ENCODE results near the gene LCA5. TPM values are rescaled to one million over a fixed set of nuclear protein-coding genes. Genes with fewer than 3 reads are reported as not detected.

Gene LCA5
- total RNA-seq, 6 donors from 2014 or later, result 2.9 to 16.6 (median 5.1) TPM

- DNase-seq (no peak), ATAC-seq (ENCODE audit: low FRiP score in 2 of 2) (no peak)
- no peak overlapping the region for H3K27ac ChIP-seq
- TF ChIP-seq EP300 (IDR thresholded peaks at IDR 0.05) (no peak), CTCF (IDR thresholded peaks at IDR 0.05) (no peak), POLR2A (IDR thresholded peaks at IDR 0.05) (no peak)
- H3K4me1 ChIP-seq, result no peaks in the 10 kb centered on the region
- H3K27me3 ChIP-seq, result no peaks in the 10 kb centered on the region
- no peaks in the 10 kb centered on the region for H3K9me3 ChIP-seq
- WGBS, 2 donors, result 72 to 74% methylated on average over 2 of the region's 2 CpGs
- H3K4me3 ChIP-seq, result no peak overlapping the region
- H3K36me3 ChIP-seq, result no peaks in the 10 kb centered on the region
These were observed 27.4 kb upstream of the LCA5 start for GRCh38 chr6:79564636-79565035.

DNA sequence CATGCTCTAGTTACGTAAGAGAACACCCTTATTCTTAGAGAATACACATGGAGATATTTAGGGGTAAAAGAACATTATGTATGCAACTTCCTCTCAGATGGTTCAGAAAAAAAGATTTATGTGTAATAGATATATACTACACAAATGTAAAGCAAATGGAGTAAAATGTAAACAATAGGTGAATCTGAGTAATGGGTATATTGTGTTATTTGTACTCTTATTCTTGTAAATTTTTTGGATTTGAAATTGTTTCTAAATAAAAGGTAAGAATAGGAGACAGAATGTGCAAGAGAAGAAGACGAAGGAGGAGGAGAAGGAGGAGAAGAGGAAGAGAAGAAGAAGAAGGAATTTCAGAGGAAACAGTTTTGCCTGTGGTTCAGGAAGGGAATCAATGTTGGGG is 22.5 kb upstream of the LCA5 start:
- DNase-seq (no peak), ATAC-seq (ENCODE audit: low FRiP score in 2 of 2) (no peak)
- Histone ChIP-seq H3K36me3 (no peaks in the 10 kb centered on the region), H3K9me3 (no peaks in the 10 kb centered on the region), H3K4me1 (no peaks in the 10 kb centered on the region), H3K27ac (no peak overlapping the region), H3K27me3 (no peaks in the 10 kb centered on the region), H3K4me3 (no peak overlapping the region)
- TF ChIP-seq EP300 (IDR thresholded peaks at IDR 0.05) (no peak), POLR2A (IDR thresholded peaks at IDR 0.05) (no peak), POLR2AphosphoS5 (IDR thresholded peaks at IDR 0.05) (no peak), CTCF (IDR thresholded peaks at IDR 0.05) (no peak)
- 78 to 96% methylated on average over 2 of the region's 2 CpGs for WGBS, 2 donors

GRCh38 chr6:79557673-79558467 is 20.6 kb upstream of the LCA5 start:
- TF ChIP-seq POLR2A (IDR thresholded peaks at IDR 0.05) (no peak), CTCF (IDR thresholded peaks at IDR 0.05) (no peak), POLR2AphosphoS5 (IDR thresholded peaks at IDR 0.05) (no peak)
- DNase-seq (no peak), ATAC-seq (ENCODE audit: low FRiP score in 2 of 2) (peak in 1 of 2 donors; percentile 59)
- H3K4me1 ChIP-seq, result no peaks in the 10 kb centered on the region
- H3K4me3 ChIP-seq, result no peak overlapping the region
- WGBS, 2 donors, result 81 to 87% methylated on average over 2 of the region's 2 CpGs
- no peaks in the 10 kb centered on the region for H3K27me3 ChIP-seq
- no peaks in the 10 kb centered on the region for H3K9me3 ChIP-seq
- no peak overlapping the region for H3K27ac ChIP-seq
- H3K36me3 ChIP-seq, result no peaks in the 10 kb centered on the region

DNA sequence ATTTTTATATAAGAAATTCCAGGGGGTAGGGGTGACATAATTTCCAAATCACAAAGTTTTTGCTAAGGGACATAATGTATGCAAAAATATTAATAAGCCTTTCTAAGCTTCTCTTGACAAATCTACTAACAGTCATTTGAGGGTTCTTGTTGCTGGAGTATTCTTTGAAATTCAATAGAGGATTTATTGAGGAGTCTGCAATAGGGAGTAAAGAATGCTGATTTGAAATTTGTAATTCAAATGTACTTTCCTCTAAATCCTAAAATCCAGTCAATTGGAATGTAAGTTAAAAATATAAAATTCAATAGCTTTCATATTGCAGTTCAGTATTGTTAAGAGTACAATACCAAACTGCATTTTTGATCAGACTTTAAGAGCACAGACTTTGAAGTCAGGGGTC is 17.1 kb upstream of the LCA5 start:
- peaks cover 0 to 5% (median 0%) of the 10 kb centered on the region in 4 donors for H3K36me3 ChIP-seq
- no peaks in the 10 kb centered on the region for H3K27me3 ChIP-seq
- H3K4me1 ChIP-seq, result no peaks in the 10 kb centered on the region
- ATAC-seq (ENCODE audit: low FRiP score in 2 of 2) (no peak), DNase-seq (no peak)
- TF ChIP-seq CTCF (IDR thresholded peaks at IDR 0.05) (no peak), POLR2A (IDR thresholded peaks at IDR 0.05) (no peak), EP300 (IDR thresholded peaks at IDR 0.05) (no peak), POLR2AphosphoS5 (IDR thresholded peaks at IDR 0.05) (no peak)
- no peak overlapping the region for H3K4me3 ChIP-seq
- no peak overlapping the region for H3K27ac ChIP-seq
- H3K9me3 ChIP-seq, result no peaks in the 10 kb centered on the region

DNA sequence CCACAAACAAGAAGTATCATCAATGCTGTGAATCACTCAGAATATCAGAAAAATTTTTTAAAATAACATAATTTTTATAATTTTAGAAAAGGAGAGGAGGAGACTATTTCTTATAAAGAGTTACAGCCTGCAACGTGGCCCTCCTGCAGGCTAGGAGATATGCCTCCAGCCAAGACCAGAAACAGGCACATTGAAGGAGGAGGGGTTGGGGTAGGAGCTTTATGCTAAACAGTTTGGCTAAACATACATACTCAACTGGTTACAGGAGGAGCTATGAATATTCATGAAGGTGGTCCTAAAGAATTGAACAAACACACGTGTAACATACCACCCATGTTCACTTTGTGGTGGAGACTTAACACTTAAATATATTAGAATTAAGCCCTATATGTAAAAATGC is 14.2 kb upstream of the LCA5 start:
- DNase-seq (no peak), ATAC-seq (ENCODE audit: low FRiP score in 2 of 2) (no peak)
- no peak overlapping the region for H3K27ac ChIP-seq
- H3K36me3 ChIP-seq, result peaks cover 0 to 5% (median 0%) of the 10 kb centered on the region in 4 donors
- no peaks in the 10 kb centered on the region for H3K4me1 ChIP-seq
- 49 to 74% methylated on average over 2 of the region's 2 CpGs for WGBS, 2 donors
- no peaks in the 10 kb centered on the region for H3K27me3 ChIP-seq
- no peak overlapping the region for H3K4me3 ChIP-seq
- TF ChIP-seq CTCF (IDR thresholded peaks at IDR 0.05), result no peak
- no peak for TF ChIP-seq EP300 (IDR thresholded peaks at IDR 0.05)
- no peak for TF ChIP-seq POLR2AphosphoS5 (IDR thresholded peaks at IDR 0.05)
- H3K9me3 ChIP-seq, result no peaks in the 10 kb centered on the region
